Suprapubic skin (tissue), 2 donors: Measurements from ENCODE around the gene KIAA1671.

Experiments used
- EP300 ChIP-seq: sonication (generic); formaldehyde crosslinking; IDR thresholded peaks from one replicate; pipeline ENCODE4 v1.6.1; 2017; ENCODE audit warnings: antibody characterized with exemption
- POLR2A ChIP-seq, 2 donors: fragments of 450-650 bp; IDR thresholded peaks; one replicate each; pipeline ENCODE4 v1.6.1; 2017; ENCODE audit warnings: antibody characterized with exemption in 2 of 2, mild to moderate bottlenecking in 2 of 2, moderate library complexity in 2 of 2

GRCh38 chr22:25038771-25039170, 86.3 kb downstream of the KIAA1671 start:
- no peak for TF ChIP-seq POLR2A (IDR thresholded peaks at IDR 0.05)
- no peak for TF ChIP-seq EP300
